BJ (cell line): Measurements from ENCODE around the gene SLIT1. TPM values are rescaled to one million over a fixed set of nuclear protein-coding genes. Genes with fewer than 3 reads are reported as not detected.

Source experiments
- CTCF ChIA-PET: fragments of 350-600 bp; formaldehyde crosslinking; extraction: SDS; loops from one replicate; lab custom pipeline; 2021; ENCODE audit warnings: antibody characterized with exemption, inconsistent platforms; lab: Yijun Ruan, JAX
- POLR2A ChIA-PET: fragments of 300-600 bp; sonication (Branson Sonifier 250); formaldehyde crosslinking; extraction: SDS; loops from one replicate; lab custom pipeline; 2021; ENCODE audit warnings: antibody characterized with exemption; lab: Charles Lee
- DNase-seq: peaks from one replicate; pipeline ENCODE4 v3.0.0-alpha.2; 2011; ENCODE audit warnings: low read depth
- H3K27me3 ChIP-seq: 2 replicates; pipeline ENCODE4 v1.6.0; 2011; ENCODE audit warnings: low read length; ENCODE audit not compliant: control insufficient read depth, insufficient read depth
- H3K36me3 ChIP-seq: 2 replicates; pipeline ENCODE4 v1.5.1; 2011; ENCODE audit warnings: low read length; ENCODE audit not compliant: control insufficient read depth, insufficient read depth
- H3K4me3 ChIP-seq: 2 replicates; pipeline ENCODE4 v1.5.1; 2011; ENCODE audit warnings: low read depth, mild to moderate bottlenecking, control low read depth, low read length
- CTCF ChIP-seq: IDR thresholded peaks from 2 replicates; pipeline ENCODE4 v1.5.1; 2011; ENCODE audit warnings: low read depth, mild to moderate bottlenecking, control low read depth, inconsistent platforms, low read length, moderate library complexity; ENCODE audit not compliant: insufficient read depth
- polyA plus RNA-seq: library from polyadenylated mRNA; depleted of rRNA; stranded (reverse); fragments of >200 nt; gene quantifications from 2 replicates; pipeline ENCODE4 v1.2.3, GENCODE V29; 2011

Gene SLIT1
- polyA plus RNA-seq, 1 experiment = 0.02 TPM

- ChIA-PET POLR2A (no interaction called here), CTCF (interaction anchor here (0.7 to 2.0 kb wide), 4 partner anchors 13 to 694 kb away, joined by 3 to 6 read pairs (median 4); no protein-coding TSS in a partner anchor)
- Histone ChIP-seq H3K36me3 (no peaks in the 10 kb centered on the region), H3K4me3 (no peak overlapping the region), H3K27me3 (peaks cover 5% of the 10 kb centered on the region)
- no peak for TF ChIP-seq CTCF
- no peak for DNase-seq
Observed at GRCh38 chr10:97069026-97069425, 116.7 kb downstream of the SLIT1 start.

GRCh38 chr10:97067716-97068391 is 117.9 kb downstream of the SLIT1 start:
- DNase-seq = no peak
- ChIA-PET POLR2A (no interaction called here), CTCF (interaction anchor here (0.6 to 2.0 kb wide), 5 partner anchors 11 to 702 kb away, joined by 3 to 6 read pairs (median 4); no protein-coding TSS in a partner anchor)
- no peak overlapping the region for H3K4me3 ChIP-seq
- peaks cover 5% of the 10 kb centered on the region for H3K27me3 ChIP-seq
- TF ChIP-seq CTCF = no peak
- H3K36me3 ChIP-seq = no peaks in the 10 kb centered on the region

GRCh38 chr10:97066877-97067555 is 118.7 kb downstream of the SLIT1 start:
- POLR2A ChIA-PET = no interaction called here
- Histone ChIP-seq H3K36me3 (no peaks in the 10 kb centered on the region), H3K4me3 (no peak overlapping the region), H3K27me3 (peaks cover 6% of the 10 kb centered on the region; the same call in 1 of the 2 replicates)
- DNase-seq = no peak
- CTCF ChIA-PET = interaction anchor here (1.4 kb wide), 1 partner anchor 30 kb away, joined by 3 read pairs; no protein-coding TSS in a partner anchor
- TF ChIP-seq CTCF = no peak

GRCh38 chr10:97065686-97066660 is 119.8 kb downstream of the SLIT1 start:
- ChIA-PET CTCF (no interaction called here), POLR2A (no interaction called here)
- DNase-seq = no peak
- H3K36me3 ChIP-seq = no peaks in the 10 kb centered on the region
- H3K27me3 ChIP-seq = peaks cover 5% of the 10 kb centered on the region; the same call in 1 of the 2 replicates
- no peak for TF ChIP-seq CTCF
- H3K4me3 ChIP-seq = no peak overlapping the region
